HL-60/S4 treated with retinoic acid at 250 ng/mL for 4 days and 3 days (cell line): Measurements from ENCODE around the gene EEFSEC.

Experiments used
- in situ Hi-C: fragments of 300-500 bp; cut with MboI; formaldehyde crosslinking; loops from 2 replicates; pipeline ENCODE4 v1.7.0; 2022; ENCODE audit warnings: low sequenced_read_pairs

EEFSEC gene

GRCh38 chr3:128453501-128454309, 300.4 kb downstream of the EEFSEC start:
- in situ Hi-C loops = no loop called here

- in situ Hi-C loops = no loop called here
These were observed 301.0 kb downstream of the EEFSEC start for GRCh38 chr3:128454310-128454618.

- in situ Hi-C loops = no loop called here
These were observed 301.8 kb downstream of the EEFSEC start for GRCh38 chr3:128455116-128455515.

- in situ Hi-C loops = no loop called here
These were observed 302.8 kb downstream of the EEFSEC start for GRCh38 chr3:128455786-128456748.

DNA sequence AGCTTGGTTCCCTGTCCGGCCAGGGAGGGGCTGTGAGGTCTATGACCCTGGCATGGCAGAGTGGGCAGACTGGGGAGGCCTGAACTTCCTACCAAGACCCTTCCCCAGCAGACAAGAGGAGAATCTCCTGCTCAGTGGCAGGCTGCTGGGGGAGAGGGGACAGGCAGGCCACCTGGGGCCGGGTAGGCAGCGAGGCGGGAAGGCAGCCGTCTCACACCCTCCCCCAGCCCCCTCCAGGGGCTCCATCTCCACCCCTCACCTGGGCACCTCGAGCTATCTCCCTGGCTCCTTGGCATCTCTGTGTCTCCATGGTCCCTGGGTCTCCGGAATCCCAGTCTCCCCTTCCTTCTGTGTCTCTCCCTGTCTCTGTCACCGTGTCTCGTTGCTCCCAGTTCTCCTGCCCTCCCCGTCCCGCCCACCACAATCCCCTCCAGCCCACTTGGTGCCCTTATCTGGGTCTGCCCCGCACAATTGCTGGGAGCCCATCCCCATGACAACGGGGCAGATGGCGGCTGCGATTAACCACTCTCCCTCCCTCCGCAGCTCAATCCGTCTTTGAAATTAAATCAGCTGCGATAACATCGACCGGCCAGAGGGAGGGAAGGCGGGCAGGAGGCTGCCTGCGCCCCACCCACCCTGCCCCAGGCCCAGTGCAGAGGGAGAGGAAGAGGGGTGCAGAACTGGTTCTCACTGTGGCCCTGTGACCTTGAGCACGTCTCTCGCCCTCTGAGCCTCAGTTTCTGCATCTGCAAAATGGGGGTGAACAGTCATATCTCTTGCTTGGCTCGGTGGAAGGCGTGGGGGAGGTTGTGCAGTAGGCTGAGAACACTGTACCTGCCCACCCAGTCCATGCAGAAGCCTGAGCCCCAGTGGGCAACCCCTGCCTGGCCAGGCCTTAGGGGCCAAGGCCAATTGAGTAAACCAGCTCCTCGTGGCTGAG, 303.8 kb downstream of the EEFSEC start:
- in situ Hi-C loops = no loop called here

DNA sequence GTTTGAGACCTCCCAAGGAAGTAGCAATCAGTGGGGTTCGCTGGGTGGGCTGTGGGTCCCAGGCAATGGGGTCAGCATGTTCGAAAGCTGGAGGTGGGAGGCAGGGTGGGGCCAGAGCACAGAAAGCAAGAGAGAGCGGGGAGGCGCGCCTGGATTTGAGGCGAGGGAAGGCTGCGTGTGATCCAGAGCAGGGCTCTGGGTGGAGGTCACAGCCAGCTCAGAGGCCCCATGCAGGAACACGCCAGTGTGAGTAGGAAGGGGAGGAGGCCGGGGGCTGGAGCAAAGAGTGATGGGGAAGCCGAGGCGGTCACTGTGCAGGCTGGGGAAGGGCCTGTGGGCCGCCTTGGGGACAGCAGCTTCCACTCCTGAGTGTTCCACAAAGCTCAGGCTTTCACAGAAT, 304.7 kb downstream of the EEFSEC start:
- in situ Hi-C loops = no loop called here
